HEK293 (cell line): ENCODE measurements around the gene SWAP70.

ENCODE experiments used
- CTCF ChIP-seq: fragments of 450-650 bp; formaldehyde crosslinking; IDR thresholded peaks from 2 replicates; pipeline ENCODE4 v1.5.1; 2016; ENCODE audit warnings: missing biosample characterization, missing genetic modification characterization
- ZBTB11 ChIP-seq: fragments of 450-650 bp; formaldehyde crosslinking; conservative IDR thresholded peaks from 2 replicates; pipeline ENCODE4 v1.5.1; 2016; ENCODE audit warnings: low read depth, missing biosample characterization, missing genetic modification characterization
- ZNF792 ChIP-seq: fragments of 450-650 bp; formaldehyde crosslinking; IDR thresholded peaks from 2 replicates; pipeline ENCODE4 v1.5.1; 2016; ENCODE audit warnings: missing biosample characterization, missing genetic modification characterization

GRCh38 chr11:9745411-9746211, 81.7 kb downstream of the SWAP70 start:
- TF ChIP-seq CTCF (tag by site-specific recombination) (no peak), ZNF792 (tag by site-specific recombination) (no peak), ZBTB11 (tag by site-specific recombination) (no peak)
